NCI-H146 (cell line): Measurements from ENCODE around the gene GPATCH4.
"Not testable (repeated sequence)": the region's sequence is repeated elsewhere in the genome, so short reads cannot be mapped to it uniquely, and the experiment has no call there.

Experiments
- DNase-seq: peaks from one replicate; lab custom pipeline; 2025; lab: John Stamatoyannopoulos, UW

GPATCH4 gene

GRCh38 chr1:156626079-156626438 lies 24.8 kb upstream of the GPATCH4 start:
- DNase-seq = no peak

- peak; percentile 48 for DNase-seq
Observed at GRCh38 chr1:156625436-156626078, 24.3 kb upstream of the GPATCH4 start.

- DNase-seq = no peak
Observed at GRCh38 chr1:156624814-156625435, 23.6 kb upstream of the GPATCH4 start.

GRCh38 chr1:156623946-156624813 lies 22.9 kb upstream of the GPATCH4 start:
- peak; percentile 62 for DNase-seq

- no peak for DNase-seq
Observed at GRCh38 chr1:156622581-156623297, 21.5 kb upstream of the GPATCH4 start.

GRCh38 chr1:156619582-156619955 lies 18.3 kb upstream of the GPATCH4 start:
- DNase-seq = no peak

- DNase-seq = peak; percentile 44
Observed at GRCh38 chr1:156618853-156619581, 17.7 kb upstream of the GPATCH4 start, which contains the start of gene HAPLN2. TSS of gene HAPLN2 (plus strand) at chr1:156619415. CDS start at chr1:156623491, 4,076 bp downstream.

GRCh38 chr1:156616463-156616862 lies 15.2 kb upstream of the GPATCH4 start:
- peak; percentile 84 for DNase-seq

GRCh38 chr1:156615946-156616345 lies 14.7 kb upstream of the GPATCH4 start:
- no peak for DNase-seq

- DNase-seq = no peak
Observed at GRCh38 chr1:156612666-156613065, 11.4 kb upstream of the GPATCH4 start.

GRCh38 chr1:156610072-156610471 lies 8.8 kb upstream of the GPATCH4 start:
- not testable (repeated sequence) for DNase-seq

GRCh38 chr1:156608981-156609380 lies 7.7 kb upstream of the GPATCH4 start:
- DNase-seq = peak; percentile 80

- DNase-seq = peak; percentile 81
Observed at GRCh38 chr1:156608036-156608674, 6.9 kb upstream of the GPATCH4 start.

- DNase-seq = not testable (repeated sequence)
Observed at GRCh38 chr1:156607344-156607743, 6.1 kb upstream of the GPATCH4 start.

GRCh38 chr1:156602557-156602993 lies 1.3 kb upstream of the GPATCH4 start:
- DNase-seq = peak; percentile 62

- DNase-seq = peak; percentile 55
Observed at GRCh38 chr1:156601892-156602291, 613 bp upstream of the GPATCH4 start.

- DNase-seq = no peak
Observed at GRCh38 chr1:156600733-156601121, 552 bp downstream of the GPATCH4 start.

- no peak for DNase-seq
Observed at GRCh38 chr1:156599811-156600210, 1.5 kb downstream of the GPATCH4 start.

GRCh38 chr1:156598731-156599432 lies 2.4 kb downstream of the GPATCH4 start:
- no peak for DNase-seq

GRCh38 chr1:156598125-156598524 lies 3.2 kb downstream of the GPATCH4 start:
- DNase-seq = no peak
